ENCODE data around the gene CDKAL1. TPM values are rescaled to one million over a fixed set of nuclear protein-coding genes. Genes with fewer than 3 reads are reported as not detected.
A peak's percentile ranks its signal among the peaks of the same experiment; 100 is the strongest.

CDKAL1 gene
- total RNA-seq, 2 donors from 2014 or later = 12.1 to 19.0 TPM

DNA sequence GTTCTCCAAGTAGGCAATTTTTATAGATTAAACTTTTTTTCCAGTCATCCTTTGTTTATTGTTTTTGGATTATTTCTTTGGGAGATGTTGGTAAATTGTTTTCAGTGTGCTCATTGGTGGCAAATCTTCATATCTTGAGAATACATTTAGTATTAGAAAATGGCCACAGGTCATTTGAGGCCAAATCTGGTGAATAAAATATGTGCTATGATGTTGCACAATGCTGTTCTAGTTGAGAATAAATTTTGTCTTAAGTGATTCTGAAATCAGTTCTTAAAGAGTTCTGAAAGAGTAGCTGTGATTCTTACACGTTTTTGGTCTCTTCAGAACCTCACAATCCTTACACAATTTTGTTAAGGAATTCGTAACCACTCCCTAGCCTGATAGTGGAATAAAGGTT, 20.1 kb downstream of the CDKAL1 start:
- intact Hi-C loops (cut with DNase I) = no loop called here
- Histone ChIP-seq H3K36me3 (no peaks in the 10 kb centered on the region), H3K27ac (no peak overlapping the region), H3K4me3 (no peak overlapping the region), H3K9me3 (no peaks in the 10 kb centered on the region), H3K27me3 (replicated peaks; ENCODE audit: insufficient read depth) (no peaks in the 10 kb centered on the region), H3K4me1 (replicated peaks) (no peaks in the 10 kb centered on the region)
- TF ChIP-seq POLR2AphosphoS5 (IDR thresholded peaks at IDR 0.05) (no peak), POLR2A (IDR thresholded peaks at IDR 0.05) (no peak)
- TF ChIP-seq, protein P1, sequence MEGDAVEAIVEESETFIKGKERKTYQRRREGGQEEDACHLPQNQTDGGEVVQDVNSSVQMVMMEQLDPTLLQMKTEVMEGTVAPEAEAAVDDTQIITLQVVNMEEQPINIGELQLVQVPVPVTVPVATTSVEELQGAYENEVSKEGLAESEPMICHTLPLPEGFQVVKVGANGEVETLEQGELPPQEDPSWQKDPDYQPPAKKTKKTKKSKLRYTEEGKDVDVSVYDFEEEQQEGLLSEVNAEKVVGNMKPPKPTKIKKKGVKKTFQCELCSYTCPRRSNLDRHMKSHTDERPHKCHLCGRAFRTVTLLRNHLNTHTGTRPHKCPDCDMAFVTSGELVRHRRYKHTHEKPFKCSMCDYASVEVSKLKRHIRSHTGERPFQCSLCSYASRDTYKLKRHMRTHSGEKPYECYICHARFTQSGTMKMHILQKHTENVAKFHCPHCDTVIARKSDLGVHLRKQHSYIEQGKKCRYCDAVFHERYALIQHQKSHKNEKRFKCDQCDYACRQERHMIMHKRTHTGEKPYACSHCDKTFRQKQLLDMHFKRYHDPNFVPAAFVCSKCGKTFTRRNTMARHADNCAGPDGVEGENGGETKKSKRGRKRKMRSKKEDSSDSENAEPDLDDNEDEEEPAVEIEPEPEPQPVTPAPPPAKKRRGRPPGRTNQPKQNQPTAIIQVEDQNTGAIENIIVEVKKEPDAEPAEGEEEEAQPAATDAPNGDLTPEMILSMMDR (IDR thresholded peaks at IDR 0.05) = no peak
- DNase-seq (ENCODE audit: low spot score) = no peak
- 93% methylated on average over 2 of the region's 2 CpGs for WGBS

DNA sequence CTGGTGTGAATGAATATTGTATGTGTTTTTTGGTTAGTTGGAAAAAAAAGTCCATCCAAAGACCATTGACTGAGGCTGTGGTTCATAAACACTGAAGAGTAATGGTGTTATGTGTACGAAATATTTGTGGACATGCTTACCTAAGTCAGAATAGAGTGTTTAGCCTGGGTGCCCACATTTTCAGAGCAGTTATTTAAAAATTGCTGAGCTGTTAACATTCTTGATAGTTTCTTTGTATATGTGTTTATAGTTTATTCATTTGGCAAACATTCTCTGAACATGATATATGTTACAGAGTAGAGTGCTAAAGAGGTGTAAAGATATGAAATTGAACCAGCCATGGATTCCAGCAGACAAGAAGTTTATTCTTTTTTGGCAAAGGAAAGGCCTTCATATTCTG, 20.6 kb downstream of the CDKAL1 start:
- no peaks in the 10 kb centered on the region for H3K36me3 ChIP-seq
- no peak overlapping the region for H3K27ac ChIP-seq
- no peak for DNase-seq (ENCODE audit: low spot score)
- intact Hi-C loops (cut with DNase I) = no loop called here
- 100% methylated on average over 1 of the region's 1 CpG for WGBS
- TF ChIP-seq POLR2AphosphoS5 (IDR thresholded peaks at IDR 0.05) = no peak
- no peak for TF ChIP-seq POLR2A (IDR thresholded peaks at IDR 0.05)
- TF ChIP-seq, protein P1 (IDR thresholded peaks at IDR 0.05) = no peak
- H3K9me3 ChIP-seq = no peaks in the 10 kb centered on the region
- no peaks in the 10 kb centered on the region for H3K4me1 ChIP-seq (replicated peaks)
- H3K4me3 ChIP-seq = no peak overlapping the region
- H3K27me3 ChIP-seq (replicated peaks; ENCODE audit: insufficient read depth) = no peaks in the 10 kb centered on the region

DNA sequence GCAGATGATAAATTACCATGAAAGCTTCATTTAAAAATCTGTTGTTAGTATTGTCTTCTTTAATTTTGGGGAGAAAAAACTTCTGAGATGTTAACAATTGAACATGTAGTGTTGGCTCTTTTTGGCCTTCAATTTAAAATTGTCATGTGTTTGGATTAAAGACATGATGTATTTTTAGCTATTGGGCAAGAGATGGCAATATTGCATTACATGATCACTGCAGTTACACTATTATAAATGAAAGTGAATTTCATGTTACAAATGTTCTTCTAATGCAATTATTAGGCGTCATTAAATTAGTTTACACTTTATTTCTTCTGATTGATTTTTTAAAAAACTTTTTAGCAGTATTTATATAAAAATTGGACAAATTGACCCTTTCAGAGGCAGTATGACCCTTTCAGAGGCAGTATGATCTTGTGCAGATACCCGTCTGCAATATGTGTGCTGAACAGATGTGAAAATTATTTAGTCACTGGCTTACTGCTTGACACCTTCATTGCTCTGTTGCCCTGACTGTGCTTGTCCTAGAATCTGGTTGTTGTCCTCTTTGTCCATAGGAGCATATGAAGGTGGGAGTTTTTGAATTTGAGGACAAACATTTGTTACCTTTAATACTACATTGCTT, 25.8 kb downstream of the CDKAL1 start:
- no peak overlapping the region for H3K4me3 ChIP-seq
- no peaks in the 10 kb centered on the region for H3K27me3 ChIP-seq (replicated peaks; ENCODE audit: insufficient read depth)
- 67% methylated on average over 2 of the region's 2 CpGs for WGBS
- H3K9me3 ChIP-seq = no peaks in the 10 kb centered on the region
- no peak for TF ChIP-seq POLR2AphosphoS5 (IDR thresholded peaks at IDR 0.05)
- TF ChIP-seq, protein P1 (IDR thresholded peaks at IDR 0.05) = peak in 1 of 4 experiments; percentile 17
- H3K4me1 ChIP-seq (replicated peaks) = no peaks in the 10 kb centered on the region
- H3K36me3 ChIP-seq = no peaks in the 10 kb centered on the region
- intact Hi-C loops (cut with DNase I) = loop anchor here (10.0 kb wide), 1 partner anchor 1915 kb away; no protein-coding TSS in a partner anchor
- DNase-seq (ENCODE audit: low spot score) = no peak
- no peak overlapping the region for H3K27ac ChIP-seq

DNA sequence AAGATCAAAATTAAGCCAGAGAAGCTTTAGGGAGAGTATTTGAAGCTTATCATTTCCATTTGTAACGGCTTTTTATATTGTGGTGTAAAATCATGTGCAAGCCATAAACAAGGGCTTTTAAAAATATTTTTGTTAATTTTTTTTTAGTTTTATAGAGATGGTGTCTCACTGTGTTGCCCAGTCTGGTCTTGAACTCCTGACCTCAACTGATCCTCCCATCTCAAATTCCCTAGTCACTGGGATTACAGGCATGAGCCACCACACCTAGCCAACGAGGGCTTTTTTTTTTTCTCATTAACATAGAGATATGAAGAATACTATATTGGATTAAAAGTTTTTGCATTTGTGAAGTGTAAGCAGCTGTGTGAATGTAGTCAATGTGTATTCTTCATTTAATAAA, 29.1 kb downstream of the CDKAL1 start:
- Histone ChIP-seq H3K36me3 (no peaks in the 10 kb centered on the region), H3K9me3 (no peaks in the 10 kb centered on the region), H3K27ac (no peak overlapping the region), H3K27me3 (replicated peaks; ENCODE audit: insufficient read depth) (no peaks in the 10 kb centered on the region), H3K4me3 (no peak overlapping the region), H3K4me1 (replicated peaks) (no peaks in the 10 kb centered on the region)
- DNase-seq (ENCODE audit: low spot score) = no peak
- 97% methylated on average over 2 of the region's 2 CpGs for WGBS
- TF ChIP-seq, protein P1 (IDR thresholded peaks at IDR 0.05) = no peak
- TF ChIP-seq POLR2A (IDR thresholded peaks at IDR 0.05) (no peak), POLR2AphosphoS5 (IDR thresholded peaks at IDR 0.05) (no peak)
- intact Hi-C loops (cut with DNase I) = loop anchor here (10.0 kb wide), 1 partner anchor 1911 kb away; no protein-coding TSS in a partner anchor

GRCh38 chr6:20564269-20564668, 30.0 kb downstream of the CDKAL1 start:
- no peaks in the 10 kb centered on the region for H3K4me1 ChIP-seq (replicated peaks)
- no peaks in the 10 kb centered on the region for H3K36me3 ChIP-seq
- no peaks in the 10 kb centered on the region for H3K9me3 ChIP-seq
- TF ChIP-seq, protein P1 (IDR thresholded peaks at IDR 0.05) = peak in 3 of 4 experiments; percentile 54 to 64 (median 58)
- TF ChIP-seq POLR2A (IDR thresholded peaks at IDR 0.05) = no peak
- H3K27me3 ChIP-seq (replicated peaks; ENCODE audit: insufficient read depth) = no peaks in the 10 kb centered on the region
- H3K4me3 ChIP-seq = no peak overlapping the region
- intact Hi-C loops (cut with DNase I) = loop anchor here (2.0 to 10.0 kb wide), 2 partner anchors 1025 to 1911 kb away; no protein-coding TSS in a partner anchor
- H3K27ac ChIP-seq = no peak overlapping the region
- no peak for DNase-seq (ENCODE audit: low spot score)

All from prostate gland (tissue), 2 donors.